Adrenal gland (tissue), 5 donors: ENCODE results near the gene LEMD1.

ENCODE experiments used
- CTCF ChIP-seq, 6 experiments: fragments of 450-650 bp in 4 of 6; fragments of 200-600 bp in 2 of 6; sonication (generic) in 1 of 6; IDR thresholded peaks; 1 replicate in 5 of 6; 2 replicates in 1 of 6; pipeline versions ENCODE4 v1.5.1 to v1.8.0; 2016 to 2021; ENCODE audit warnings: antibody characterized with exemption in 6 of 6, mild to moderate bottlenecking in 2 of 6, moderate library complexity in 1 of 6
- POLR2A ChIP-seq, 2 donors: fragments of 450-650 bp; IDR thresholded peaks; one replicate each; pipeline ENCODE4 v1.6.1; 2017; ENCODE audit warnings: antibody characterized with exemption in 2 of 2, mild to moderate bottlenecking in 2 of 2, moderate library complexity in 1 of 2
- donor health status: DM: no; HTN: no; CAD: no.

- TF ChIP-seq CTCF (IDR thresholded peaks at IDR 0.05) (no peak), POLR2A (IDR thresholded peaks at IDR 0.05) (no peak)
Observed at GRCh38 chr1:205374210-205375078, 47.4 kb downstream of the LEMD1 start.
